B cell (primary cell): ENCODE results near the gene SMYD2.

Experiments used
- CTCF ChIP-seq: fragments of 200-600 bp; IDR thresholded peaks from one replicate; pipeline ENCODE4 v1.8.0; 2022; ENCODE audit warnings: antibody characterized with exemption, mild to moderate bottlenecking
- EZH2 ChIP-seq: IDR thresholded peaks from 2 replicates; pipeline ENCODE4 v1.6.1; 2012; ENCODE audit warnings: borderline replicate concordance, low read depth, mild to moderate bottlenecking, moderate library complexity, low read length; ENCODE audit not compliant: insufficient read depth, poor library complexity, severe bottlenecking

DNA sequence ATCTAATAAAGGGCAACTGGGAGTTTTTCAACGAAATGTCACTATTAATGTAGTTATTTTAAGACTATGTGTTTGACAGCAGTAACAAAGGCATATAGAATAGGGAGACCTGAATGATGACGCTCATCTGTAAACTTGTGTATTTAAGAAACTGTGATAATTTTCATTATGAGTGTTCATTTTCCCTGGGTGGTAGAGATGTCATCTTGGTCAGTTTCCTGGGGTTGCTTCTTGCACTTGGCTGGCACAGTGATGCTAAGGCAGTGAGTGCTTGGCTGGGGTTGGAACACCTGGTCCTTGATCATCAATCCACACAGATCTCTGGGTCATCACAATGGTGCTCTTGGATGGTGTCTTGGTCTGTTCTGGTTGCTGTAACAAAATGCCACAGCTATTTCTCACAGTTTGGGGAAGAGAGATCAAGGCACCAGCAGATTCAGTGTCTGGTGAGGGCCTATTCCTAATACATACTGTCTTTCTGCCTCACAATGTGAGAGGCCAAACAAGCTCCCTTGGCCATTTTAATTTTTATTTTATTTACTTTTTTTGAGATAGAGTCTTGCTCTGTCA, 7.9 kb upstream of the SMYD2 start:
- TF ChIP-seq CTCF (no peak), EZH2 (no peak)
